Endothelial cell of umbilical vein (primary cell): ENCODE measurements around the gene MYOF.

Source experiments
- EZH2 ChIP-seq: IDR thresholded peaks from 2 replicates; pipeline ENCODE4 v1.6.1; 2012; ENCODE audit warnings: borderline replicate concordance, low read depth, mild to moderate bottlenecking, moderate library complexity, low read length, inconsistent platforms; ENCODE audit not compliant: severe bottlenecking
- MYC ChIP-seq: IDR thresholded peaks from one replicate; pipeline ENCODE4 v1.6.1; 2011; ENCODE audit warnings: mild to moderate bottlenecking, low read depth, low read length
- POLR2A ChIP-seq: IDR thresholded peaks from 2 replicates; pipeline ENCODE4 v1.6.1; 2012; ENCODE audit warnings: low read depth, mild to moderate bottlenecking, control low read depth, low read length
- POLR2AphosphoS5 ChIP-seq: IDR thresholded peaks from 2 replicates; pipeline ENCODE4 v1.6.1; 2012; ENCODE audit warnings: low read depth, mild to moderate bottlenecking, control low read depth, low read length, moderate library complexity; ENCODE audit not compliant: insufficient read depth
- TF ChIP-seq, protein P1 (sequence below), 2 donors: IDR thresholded peaks; 1 replicate in 1 of 2; 2 replicates in 1 of 2; pipeline ENCODE4 v1.5.1; 2011; ENCODE audit warnings: low read length in 2 of 2, mild to moderate bottlenecking in 2 of 2, moderate library complexity in 2 of 2, control low read depth in 1 of 2, inconsistent platforms in 1 of 2, low read depth in 1 of 2; ENCODE audit not compliant: insufficient read depth in 1 of 2; ENCODE audit errors: extremely low read depth in 1 of 2

DNA sequence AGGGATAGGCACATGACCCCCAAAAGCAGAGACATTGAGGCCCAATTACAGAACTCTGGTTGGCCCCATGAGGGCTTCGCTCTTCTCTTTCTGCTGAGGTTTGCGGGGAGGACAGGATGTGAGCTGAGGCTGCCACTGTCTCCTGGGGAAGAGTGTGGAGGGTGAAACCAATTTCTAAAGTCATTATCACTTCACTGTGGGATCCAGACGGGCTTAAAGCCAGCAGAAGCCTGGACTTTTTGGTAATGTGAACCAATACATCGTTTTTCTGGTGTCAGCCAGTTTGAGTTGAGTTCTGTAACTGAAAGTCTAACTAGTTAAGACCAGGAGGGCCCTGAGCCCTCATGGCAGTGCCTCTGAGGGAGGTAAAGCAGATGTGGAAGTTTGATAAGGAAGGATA, 163.0 kb downstream of the MYOF start:
- TF ChIP-seq POLR2A = no peak
- TF ChIP-seq, protein P1, sequence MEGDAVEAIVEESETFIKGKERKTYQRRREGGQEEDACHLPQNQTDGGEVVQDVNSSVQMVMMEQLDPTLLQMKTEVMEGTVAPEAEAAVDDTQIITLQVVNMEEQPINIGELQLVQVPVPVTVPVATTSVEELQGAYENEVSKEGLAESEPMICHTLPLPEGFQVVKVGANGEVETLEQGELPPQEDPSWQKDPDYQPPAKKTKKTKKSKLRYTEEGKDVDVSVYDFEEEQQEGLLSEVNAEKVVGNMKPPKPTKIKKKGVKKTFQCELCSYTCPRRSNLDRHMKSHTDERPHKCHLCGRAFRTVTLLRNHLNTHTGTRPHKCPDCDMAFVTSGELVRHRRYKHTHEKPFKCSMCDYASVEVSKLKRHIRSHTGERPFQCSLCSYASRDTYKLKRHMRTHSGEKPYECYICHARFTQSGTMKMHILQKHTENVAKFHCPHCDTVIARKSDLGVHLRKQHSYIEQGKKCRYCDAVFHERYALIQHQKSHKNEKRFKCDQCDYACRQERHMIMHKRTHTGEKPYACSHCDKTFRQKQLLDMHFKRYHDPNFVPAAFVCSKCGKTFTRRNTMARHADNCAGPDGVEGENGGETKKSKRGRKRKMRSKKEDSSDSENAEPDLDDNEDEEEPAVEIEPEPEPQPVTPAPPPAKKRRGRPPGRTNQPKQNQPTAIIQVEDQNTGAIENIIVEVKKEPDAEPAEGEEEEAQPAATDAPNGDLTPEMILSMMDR (IDR thresholded peaks at IDR 0.05; ENCODE audit: extremely low read depth in 1 of 2, insufficient read depth in 1 of 2, low read depth in 1 of 2, low read length in 2 of 2) = no peak
- TF ChIP-seq EZH2 = no peak
- no peak for TF ChIP-seq MYC
- no peak for TF ChIP-seq POLR2AphosphoS5
